ENCODE measurements around the gene SIL1. TPM values are rescaled to one million over a fixed set of nuclear protein-coding genes. Genes with fewer than 3 reads are reported as not detected.

The SIL1 gene
- total and polyA plus RNA-seq, 2 donors (not counting 3 experiments of a cell fraction or from before 2014, with no cell fraction given), result 47.6 to 67.2 TPM

GRCh38 chr5:138965626-138966025 is 232.5 kb downstream of the SIL1 start:
- H3K27ac ChIP-seq (ENCODE audit: insufficient read depth, low read depth, low read length), result no peak overlapping the region
- no peak overlapping the region for H3K9ac ChIP-seq (replicated peaks; ENCODE audit: extremely low read depth, insufficient read depth, low read length)
- intact Hi-C loops (cut with micrococcal nuclease) (no loop called here), dilution Hi-C loops (cut with MboI; ENCODE audit: extremely low pct_ligation_motif_present, low sequenced_read_pairs) (no loop called here)
- TF ChIP-seq, protein P1, sequence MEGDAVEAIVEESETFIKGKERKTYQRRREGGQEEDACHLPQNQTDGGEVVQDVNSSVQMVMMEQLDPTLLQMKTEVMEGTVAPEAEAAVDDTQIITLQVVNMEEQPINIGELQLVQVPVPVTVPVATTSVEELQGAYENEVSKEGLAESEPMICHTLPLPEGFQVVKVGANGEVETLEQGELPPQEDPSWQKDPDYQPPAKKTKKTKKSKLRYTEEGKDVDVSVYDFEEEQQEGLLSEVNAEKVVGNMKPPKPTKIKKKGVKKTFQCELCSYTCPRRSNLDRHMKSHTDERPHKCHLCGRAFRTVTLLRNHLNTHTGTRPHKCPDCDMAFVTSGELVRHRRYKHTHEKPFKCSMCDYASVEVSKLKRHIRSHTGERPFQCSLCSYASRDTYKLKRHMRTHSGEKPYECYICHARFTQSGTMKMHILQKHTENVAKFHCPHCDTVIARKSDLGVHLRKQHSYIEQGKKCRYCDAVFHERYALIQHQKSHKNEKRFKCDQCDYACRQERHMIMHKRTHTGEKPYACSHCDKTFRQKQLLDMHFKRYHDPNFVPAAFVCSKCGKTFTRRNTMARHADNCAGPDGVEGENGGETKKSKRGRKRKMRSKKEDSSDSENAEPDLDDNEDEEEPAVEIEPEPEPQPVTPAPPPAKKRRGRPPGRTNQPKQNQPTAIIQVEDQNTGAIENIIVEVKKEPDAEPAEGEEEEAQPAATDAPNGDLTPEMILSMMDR (IDR thresholded peaks at IDR 0.05; ENCODE audit: extremely low read depth in 1 of 2, insufficient read depth in 1 of 2, low read depth in 1 of 2, low read length in 2 of 2), result no peak
- no peak for TF ChIP-seq GATA2 (IDR thresholded peaks at IDR 0.05; ENCODE audit: insufficient read depth, insufficient read length, low read depth, low read length)
- no peak for TF ChIP-seq MAX (IDR thresholded peaks at IDR 0.05; ENCODE audit: insufficient read depth, insufficient read length)
- TF ChIP-seq POLR2A (IDR thresholded peaks at IDR 0.05; ENCODE audit: low read depth, low read length), result no peak
- TF ChIP-seq EZH2 (IDR thresholded peaks at IDR 0.05; ENCODE audit: borderline replicate concordance, low read depth, low read length, severe bottlenecking), result no peak
- no peak for TF ChIP-seq POLR2AphosphoS5 (IDR thresholded peaks at IDR 0.05; ENCODE audit: insufficient read depth, low read depth, low read length)
- TF ChIP-seq FOS (IDR thresholded peaks at IDR 0.05; ENCODE audit: borderline replicate concordance, insufficient read depth, low read length), result no peak
- no peak for TF ChIP-seq JUN (IDR thresholded peaks at IDR 0.05; ENCODE audit: borderline replicate concordance, insufficient read depth, insufficient read length, low read depth)
- TF ChIP-seq MYC (IDR thresholded peaks at IDR 0.05; ENCODE audit: low read depth, low read length), result no peak
- CTCF ChIA-PET, result interaction anchor here (1.1 to 1.3 kb wide), 2 partner anchors 9 to 11 kb away, joined by 3 read pairs; no protein-coding TSS in a partner anchor
- H3K4me1 ChIP-seq (ENCODE audit: control insufficient read depth, extremely low read depth, insufficient read depth, low read length), result no peaks in the 10 kb centered on the region
- H3K36me3 ChIP-seq (ENCODE audit: control insufficient read depth in 2 of 2, extremely low read depth in 1 of 2, insufficient read depth in 2 of 2, low read length in 2 of 2), result no peaks in the 10 kb centered on the region
- no peak overlapping the region for H3K4me2 ChIP-seq (ENCODE audit: insufficient read depth, low read length)
- H3K79me2 ChIP-seq (ENCODE audit: control insufficient read depth, insufficient read depth, low read length), result no peaks in the 10 kb centered on the region
- H4K20me1 ChIP-seq (replicated peaks; ENCODE audit: control insufficient read depth, extremely low read depth, insufficient read depth, low read length), result no peaks in the 10 kb centered on the region
- H3K9me3 ChIP-seq (replicated peaks; ENCODE audit: control insufficient read depth, insufficient read depth, low read length), result no peaks in the 10 kb centered on the region
- DNase-seq (ENCODE audit: low read depth, low spot score), result no peak
- no peaks in the 10 kb centered on the region for H3K27me3 ChIP-seq (ENCODE audit: control insufficient read depth in 2 of 2, insufficient read depth in 2 of 2, low read length in 2 of 2)
- POLR2A ChIA-PET, result no interaction called here
- no peak overlapping the region for H2AFZ ChIP-seq (ENCODE audit: low read depth, low read length)
- no peak for FAIRE-seq
- no peak overlapping the region for H3K4me3 ChIP-seq (replicated peaks in 1 of 3; ENCODE audit: insufficient read depth in 1 of 3, low read depth in 1 of 3, low read length in 3 of 3)
- BruUV-seq (replicated peaks), result no TSS peak
- H3K9me1 ChIP-seq (replicated peaks; ENCODE audit: control insufficient read depth, extremely low read depth, insufficient read depth, low read length), result no peaks in the 10 kb centered on the region
